Neural progenitor cell (in vitro differentiated cells): ENCODE measurements around the gene BARX1. TPM values are rescaled to one million over a fixed set of nuclear protein-coding genes. Genes with fewer than 3 reads are reported as not detected.

Experiments
- DNase-seq: peaks from one replicate; pipeline ENCODE4 v3.0.0-alpha.2; 2016; ENCODE audit warnings: low spot score
- H2AFZ ChIP-seq: fragments of 200-600 bp; sonication (generic); replicated peaks from 2 replicates; pipeline ENCODE4 v1.6.1; 2016; ENCODE audit warnings: antibody characterized with exemption
- H3F3A ChIP-seq: fragments of 200-600 bp; sonication (generic); 2 replicates; pipeline ENCODE4 v1.6.1; 2016; ENCODE audit warnings: antibody characterized with exemption, low read depth
- H3K27ac ChIP-seq: fragments of 200-600 bp; sonication (generic); 2 replicates; pipeline ENCODE4 v1.5.1; 2016; ENCODE audit warnings: mild to moderate bottlenecking
- H3K27me3 ChIP-seq: fragments of 200-600 bp; sonication (generic); 2 replicates; pipeline ENCODE4 v1.6.1; 2016; ENCODE audit warnings: mild to moderate bottlenecking, moderate library complexity
- H3K36me3 ChIP-seq: fragments of 200-600 bp; sonication (generic); 2 replicates; pipeline ENCODE4 v1.5.1; 2016
- H3K4me1 ChIP-seq: fragments of 200-600 bp; sonication (generic); 2 replicates; pipeline ENCODE4 v1.6.1; 2016; ENCODE audit warnings: mixed run types
- H3K4me2 ChIP-seq: fragments of 200-600 bp; sonication (generic); 2 replicates; pipeline ENCODE4 v1.6.1; 2016
- H3K4me3 ChIP-seq: fragments of 200-600 bp; sonication (generic); 2 replicates; pipeline ENCODE4 v1.5.1; 2016
- H3K79me2 ChIP-seq: fragments of 200-600 bp; sonication (generic); 2 replicates; pipeline ENCODE4 v1.6.1; 2016; ENCODE audit warnings: low read depth
- H3K9ac ChIP-seq: fragments of 200-600 bp; sonication (generic); 2 replicates; pipeline ENCODE4 v1.6.1; 2016
- H3K9me3 ChIP-seq: fragments of 200-600 bp; sonication (generic); 2 replicates; pipeline ENCODE4 v1.5.1; 2016; ENCODE audit warnings: low read depth
- H4K20me1 ChIP-seq: fragments of 200-600 bp; sonication (generic); 2 replicates; pipeline ENCODE4 v1.6.1; 2016; ENCODE audit warnings: low read depth
- H3K27ac Mint-ChIP-seq: 3 replicates; pipeline ENCODE4 v1.8.0; 2021; ENCODE audit warnings: mixed read lengths
- H3K27me3 Mint-ChIP-seq: 2 replicates; pipeline ENCODE4 v1.8.0; 2022; ENCODE audit warnings: low read depth, mild to moderate bottlenecking, inconsistent platforms, moderate library complexity, mixed read lengths; ENCODE audit not compliant: insufficient read depth
- H3K36me3 Mint-ChIP-seq: 3 replicates; pipeline ENCODE4 v1.8.0; 2021; ENCODE audit warnings: mixed read lengths
- H3K4me1 Mint-ChIP-seq: 3 replicates; pipeline ENCODE4 v1.8.0; 2021; ENCODE audit warnings: mixed read lengths
- H3K4me3 Mint-ChIP-seq: 3 replicates; pipeline ENCODE4 v1.8.0; 2021; ENCODE audit warnings: mild to moderate bottlenecking, moderate library complexity, mixed read lengths
- H3K9me3 Mint-ChIP-seq: 3 replicates; pipeline ENCODE4 v1.8.0; 2020; ENCODE audit warnings: mixed read lengths
- EZH2 ChIP-seq: fragments of 200-600 bp; sonication (generic); IDR thresholded peaks from 2 replicates; pipeline ENCODE4 v1.6.1; 2017; ENCODE audit warnings: antibody characterized with exemption, mild to moderate bottlenecking, moderate library complexity
- EZH2phosphoT487 ChIP-seq: fragments of 200-600 bp; sonication (generic); IDR thresholded peaks from 2 replicates; pipeline ENCODE4 v1.6.1; 2017; ENCODE audit warnings: antibody characterized with exemption
- total RNA-seq: library from RNA; depleted of rRNA; stranded (reverse); fragments of >200 nt; gene quantifications from 2 replicates; pipeline ENCODE4 v1.2.3, GENCODE V29; 2015; ENCODE audit warnings: low replicate concordance
- TF ChIP-seq, protein P1 (sequence below): fragments of 200-600 bp; sonication (generic); IDR thresholded peaks from 2 replicates; pipeline ENCODE4 v1.5.1; 2017; ENCODE audit warnings: antibody characterized with exemption, mild to moderate bottlenecking

BARX1 gene
- total RNA-seq, 1 donor from 2014 or later: 0.17 TPM

DNA sequence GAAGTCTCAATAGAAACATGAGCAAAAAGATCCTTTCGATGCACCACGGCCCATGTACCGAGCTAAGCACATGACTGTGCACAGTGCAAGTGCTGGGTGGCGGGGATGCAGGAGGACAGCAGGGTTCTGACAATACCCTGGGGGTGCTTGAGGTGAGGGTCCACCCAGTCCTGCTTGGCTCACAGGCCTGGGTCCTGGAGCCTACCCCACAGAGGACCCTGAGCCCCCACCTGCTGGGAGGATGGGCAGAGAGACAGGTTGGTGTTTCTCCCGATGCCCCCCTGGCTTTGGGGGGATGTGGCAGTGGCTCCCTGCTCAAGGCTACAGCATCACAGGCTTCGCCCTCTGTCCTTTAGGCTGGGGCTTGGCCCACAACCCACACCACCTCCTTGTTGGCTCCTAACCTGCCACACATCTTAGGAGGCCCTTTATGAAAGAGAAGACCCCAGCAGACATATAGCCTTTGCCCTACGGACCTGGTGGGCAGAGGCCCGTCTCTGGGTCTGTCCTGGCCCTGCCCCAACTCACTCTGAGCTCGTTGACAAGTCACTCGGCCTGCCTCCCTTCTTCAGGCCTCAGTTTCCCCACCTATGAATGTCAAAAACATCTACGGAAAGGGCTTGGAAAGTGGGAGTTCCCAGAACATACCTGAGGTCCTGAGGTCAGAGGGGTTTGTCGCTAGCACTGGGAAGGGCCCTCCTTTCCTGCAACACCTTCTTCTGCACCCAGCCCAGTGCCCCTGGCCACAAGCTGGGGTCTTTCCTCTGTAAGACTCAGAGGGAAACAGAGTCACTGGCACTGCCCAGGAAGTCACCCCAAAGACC lies 50.3 kb downstream of the BARX1 start:
- Histone ChIP-seq H3K27me3 (no peaks in the 10 kb centered on the region), H3K4me2 (no peak overlapping the region), H3K4me3 (no peak overlapping the region), H3K79me2 (no peaks in the 10 kb centered on the region), H3F3A (peaks cover 11% of the 10 kb centered on the region), H3K9ac (no peak overlapping the region), H3K27ac (no peak overlapping the region), H3K9me3 (no peaks in the 10 kb centered on the region), H3K4me1 (peaks cover 14% of the 10 kb centered on the region), H4K20me1 (peaks cover 6% of the 10 kb centered on the region), H3K36me3 (no peaks in the 10 kb centered on the region), H2AFZ (no peak overlapping the region)
- no peak for DNase-seq
- no peak overlapping the region for H3K27ac Mint-ChIP-seq
- H3K36me3 Mint-ChIP-seq: no peaks in the 10 kb centered on the region
- no peaks in the 10 kb centered on the region for H3K9me3 Mint-ChIP-seq
- TF ChIP-seq EZH2phosphoT487 (no peak), EZH2 (no peak)
- TF ChIP-seq, protein P1, sequence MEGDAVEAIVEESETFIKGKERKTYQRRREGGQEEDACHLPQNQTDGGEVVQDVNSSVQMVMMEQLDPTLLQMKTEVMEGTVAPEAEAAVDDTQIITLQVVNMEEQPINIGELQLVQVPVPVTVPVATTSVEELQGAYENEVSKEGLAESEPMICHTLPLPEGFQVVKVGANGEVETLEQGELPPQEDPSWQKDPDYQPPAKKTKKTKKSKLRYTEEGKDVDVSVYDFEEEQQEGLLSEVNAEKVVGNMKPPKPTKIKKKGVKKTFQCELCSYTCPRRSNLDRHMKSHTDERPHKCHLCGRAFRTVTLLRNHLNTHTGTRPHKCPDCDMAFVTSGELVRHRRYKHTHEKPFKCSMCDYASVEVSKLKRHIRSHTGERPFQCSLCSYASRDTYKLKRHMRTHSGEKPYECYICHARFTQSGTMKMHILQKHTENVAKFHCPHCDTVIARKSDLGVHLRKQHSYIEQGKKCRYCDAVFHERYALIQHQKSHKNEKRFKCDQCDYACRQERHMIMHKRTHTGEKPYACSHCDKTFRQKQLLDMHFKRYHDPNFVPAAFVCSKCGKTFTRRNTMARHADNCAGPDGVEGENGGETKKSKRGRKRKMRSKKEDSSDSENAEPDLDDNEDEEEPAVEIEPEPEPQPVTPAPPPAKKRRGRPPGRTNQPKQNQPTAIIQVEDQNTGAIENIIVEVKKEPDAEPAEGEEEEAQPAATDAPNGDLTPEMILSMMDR: no peak
- no peaks in the 10 kb centered on the region for H3K4me1 Mint-ChIP-seq
- H3K27me3 Mint-ChIP-seq: peaks cover 4% of the 10 kb centered on the region
- no peak overlapping the region for H3K4me3 Mint-ChIP-seq

DNA sequence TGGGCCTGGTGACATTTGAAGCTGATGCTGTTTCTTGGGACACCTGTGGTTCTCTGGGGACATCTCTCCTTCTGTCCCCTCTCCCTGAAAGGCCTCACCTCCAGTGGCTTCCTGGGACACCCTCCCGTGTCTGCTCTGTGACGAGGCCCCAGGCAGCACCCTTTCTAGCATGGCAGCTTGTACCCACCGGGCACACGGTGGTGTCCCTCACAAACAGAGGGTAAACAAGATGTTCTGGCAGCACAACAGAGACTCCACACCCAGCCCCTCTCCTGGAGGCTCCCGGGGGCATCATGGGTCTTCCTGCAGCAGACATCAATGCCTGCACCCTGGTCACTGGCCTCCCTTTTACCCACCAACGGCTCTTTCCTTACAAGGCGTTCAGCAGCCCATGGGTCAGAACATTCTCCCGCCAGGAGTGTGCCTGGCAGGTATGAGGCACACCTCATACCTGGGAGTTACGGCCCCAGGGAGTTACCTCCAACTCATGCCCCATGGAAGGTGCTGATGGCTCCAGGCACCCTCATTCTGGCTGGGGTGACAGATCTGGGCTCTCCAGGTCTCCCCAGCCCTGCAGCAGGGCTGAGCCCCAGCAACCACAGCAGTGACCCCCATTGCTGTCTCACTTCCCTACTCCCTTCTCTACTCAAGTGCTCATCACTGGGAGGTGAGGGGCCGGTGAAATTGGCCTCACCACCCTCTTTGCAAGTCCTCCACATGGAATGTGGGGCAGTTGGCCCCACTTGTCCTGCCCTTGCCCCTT lies 51.1 kb downstream of the BARX1 start:
- no peaks in the 10 kb centered on the region for H3K36me3 ChIP-seq
- peaks cover 4% of the 10 kb centered on the region for H3K27me3 Mint-ChIP-seq
- H3K27ac Mint-ChIP-seq: no peak overlapping the region
- no peaks in the 10 kb centered on the region for H3K36me3 Mint-ChIP-seq
- no peaks in the 10 kb centered on the region for H3K9me3 Mint-ChIP-seq
- H4K20me1 ChIP-seq: peaks cover 6% of the 10 kb centered on the region
- H3K4me1 Mint-ChIP-seq: no peaks in the 10 kb centered on the region
- H3K27me3 ChIP-seq: no peaks in the 10 kb centered on the region
- H3K4me3 ChIP-seq: no peak overlapping the region
- H3K4me1 ChIP-seq: peaks cover 14% of the 10 kb centered on the region
- H3K9me3 ChIP-seq: no peaks in the 10 kb centered on the region
- no peak overlapping the region for H3K9ac ChIP-seq
- no peak overlapping the region for H2AFZ ChIP-seq
- no peak for DNase-seq
- H3K4me3 Mint-ChIP-seq: no peak overlapping the region
- no peak overlapping the region for H3K27ac ChIP-seq
- peaks cover 11% of the 10 kb centered on the region for H3F3A ChIP-seq
- TF ChIP-seq EZH2 (no peak), EZH2phosphoT487 (no peak)
- TF ChIP-seq, protein P1: no peak
- H3K4me2 ChIP-seq: peak overlapping the region; percentile 52
- no peaks in the 10 kb centered on the region for H3K79me2 ChIP-seq

DNA sequence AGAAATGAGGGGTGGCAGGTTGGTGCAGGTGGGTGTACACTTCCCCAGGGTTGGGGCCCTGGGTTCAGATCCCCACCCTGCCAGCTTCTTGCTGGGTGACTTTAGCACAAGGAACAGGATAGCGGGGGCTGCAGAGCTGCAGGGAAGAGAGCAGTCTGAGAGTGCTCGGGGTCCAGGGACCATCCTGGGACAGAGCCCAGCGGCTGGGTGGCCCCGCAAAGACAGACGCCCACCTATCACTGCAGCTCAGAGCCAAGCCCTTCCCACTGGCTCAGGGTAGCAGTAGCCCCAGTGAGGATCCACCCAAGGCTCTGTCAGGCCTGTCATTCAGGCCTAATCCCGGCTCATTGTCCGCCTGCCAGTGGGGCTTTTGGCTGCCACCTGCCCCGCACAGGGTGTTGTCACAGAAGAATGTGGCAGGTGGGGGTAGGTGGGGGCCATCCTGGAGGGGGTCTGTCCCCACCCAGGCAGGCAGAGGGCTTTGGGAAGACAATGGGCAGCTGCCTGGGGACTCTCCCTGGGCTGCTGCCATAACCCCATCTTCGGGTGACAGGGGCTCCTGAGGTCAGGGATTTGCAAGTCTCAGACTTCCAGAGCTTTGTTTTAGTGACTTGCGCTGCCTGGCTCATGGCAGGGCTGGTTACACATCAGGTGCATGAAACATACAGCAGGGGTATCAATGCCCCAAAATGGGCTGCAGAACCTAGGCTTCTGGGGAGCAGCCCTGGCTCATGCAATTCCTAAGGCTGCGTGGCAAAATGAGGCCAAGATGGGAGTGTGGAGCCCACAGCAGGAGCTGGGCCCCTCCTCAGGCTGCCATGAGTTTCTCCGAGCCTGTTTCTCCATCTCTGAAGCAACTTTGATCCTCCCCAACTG lies 52.1 kb downstream of the BARX1 start:
- no peaks in the 10 kb centered on the region for H3K36me3 Mint-ChIP-seq
- no peak overlapping the region for H3K27ac Mint-ChIP-seq
- H3K27me3 Mint-ChIP-seq: peaks cover 4% of the 10 kb centered on the region
- Histone ChIP-seq H3K4me3 (no peak overlapping the region), H3K27ac (no peak overlapping the region), H3K9ac (no peak overlapping the region), H2AFZ (no peak overlapping the region), H3K27me3 (no peaks in the 10 kb centered on the region), H4K20me1 (peaks cover 6% of the 10 kb centered on the region), H3K79me2 (no peaks in the 10 kb centered on the region), H3K9me3 (no peaks in the 10 kb centered on the region), H3K36me3 (no peaks in the 10 kb centered on the region), H3K4me2 (peak overlapping the region; percentile 52), H3K4me1 (peaks cover 14% of the 10 kb centered on the region), H3F3A (peaks cover 11% of the 10 kb centered on the region)
- TF ChIP-seq, protein P1: no peak
- TF ChIP-seq EZH2phosphoT487 (peak; percentile 35), EZH2 (no peak)
- DNase-seq: peak; percentile 82
- H3K4me3 Mint-ChIP-seq: no peak overlapping the region
- H3K4me1 Mint-ChIP-seq: no peaks in the 10 kb centered on the region
- H3K9me3 Mint-ChIP-seq: no peaks in the 10 kb centered on the region
